Astrocyte of the spinal cord (primary cell): ENCODE data around the gene GDE1.
A peak's percentile ranks its signal among the peaks of the same experiment; 100 is the strongest.
"Not testable (repeated sequence)": the region's sequence is repeated elsewhere in the genome, so short reads cannot be mapped to it uniquely, and the experiment has no call there.

Source experiments
- DNase-seq: peaks from one replicate; pipeline ENCODE4 v3.0.0; 2011; ENCODE audit warnings: low read depth, low spot score
- H3K4me3 ChIP-seq: 2 replicates; pipeline ENCODE4 v1.5.1; 2011; ENCODE audit warnings: low read depth, mild to moderate bottlenecking, low read length, moderate library complexity
- in situ Hi-C: cut with HindIII; loops from 2 replicates; pipeline ENCODE4 v1.10.0; 2017; ENCODE audit warnings: low sequenced_read_pairs
- TF ChIP-seq, protein P1 (sequence below): IDR thresholded peaks from 2 replicates; pipeline ENCODE4 v1.5.1; 2012; ENCODE audit warnings: low read depth, mild to moderate bottlenecking, low read length, inconsistent platforms

Gene GDE1

DNA sequence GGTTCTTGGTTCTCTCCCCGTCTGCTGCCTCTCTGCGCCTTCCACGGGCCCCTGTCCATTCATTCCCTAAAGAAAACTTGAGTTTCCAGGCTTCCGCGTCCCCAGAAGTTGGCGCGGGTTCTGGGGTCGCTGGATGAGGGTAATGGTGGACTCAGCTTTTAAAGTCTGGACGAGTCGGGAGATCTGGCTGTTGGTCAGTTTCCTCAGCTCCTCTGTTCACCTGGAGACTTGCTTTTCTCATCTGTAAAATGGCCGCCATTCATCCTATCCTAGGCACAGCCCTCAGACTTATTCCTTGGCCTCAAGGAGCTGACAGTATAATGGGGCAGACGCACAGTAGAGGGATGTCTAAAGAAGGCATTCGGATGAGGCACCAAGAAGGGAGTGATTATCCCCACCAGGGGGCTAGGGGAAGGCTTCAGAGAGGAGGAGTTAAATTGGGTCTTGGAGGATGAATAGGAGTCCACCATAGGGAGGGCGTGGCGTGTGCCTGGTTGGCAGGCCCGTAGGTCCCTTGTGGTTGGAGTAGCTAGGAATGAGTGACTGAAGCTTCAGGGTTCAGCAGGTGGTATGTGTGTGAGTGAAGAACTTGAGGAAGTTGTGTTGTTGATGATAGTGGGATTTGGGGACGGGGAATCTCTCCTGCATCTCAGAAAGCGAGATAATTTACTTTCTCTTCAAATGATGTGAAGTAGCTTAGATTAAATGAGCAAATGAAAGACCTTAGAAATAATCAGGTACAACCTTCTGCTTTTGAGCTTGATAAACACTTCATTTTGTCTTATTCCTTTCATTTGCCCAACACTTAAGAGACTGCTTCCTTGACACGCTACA lies 34.3 kb upstream of the GDE1 start:
- in situ Hi-C loops, result no loop called here
- H3K4me3 ChIP-seq, result peak overlapping the region; percentile 99
- TF ChIP-seq, protein P1, sequence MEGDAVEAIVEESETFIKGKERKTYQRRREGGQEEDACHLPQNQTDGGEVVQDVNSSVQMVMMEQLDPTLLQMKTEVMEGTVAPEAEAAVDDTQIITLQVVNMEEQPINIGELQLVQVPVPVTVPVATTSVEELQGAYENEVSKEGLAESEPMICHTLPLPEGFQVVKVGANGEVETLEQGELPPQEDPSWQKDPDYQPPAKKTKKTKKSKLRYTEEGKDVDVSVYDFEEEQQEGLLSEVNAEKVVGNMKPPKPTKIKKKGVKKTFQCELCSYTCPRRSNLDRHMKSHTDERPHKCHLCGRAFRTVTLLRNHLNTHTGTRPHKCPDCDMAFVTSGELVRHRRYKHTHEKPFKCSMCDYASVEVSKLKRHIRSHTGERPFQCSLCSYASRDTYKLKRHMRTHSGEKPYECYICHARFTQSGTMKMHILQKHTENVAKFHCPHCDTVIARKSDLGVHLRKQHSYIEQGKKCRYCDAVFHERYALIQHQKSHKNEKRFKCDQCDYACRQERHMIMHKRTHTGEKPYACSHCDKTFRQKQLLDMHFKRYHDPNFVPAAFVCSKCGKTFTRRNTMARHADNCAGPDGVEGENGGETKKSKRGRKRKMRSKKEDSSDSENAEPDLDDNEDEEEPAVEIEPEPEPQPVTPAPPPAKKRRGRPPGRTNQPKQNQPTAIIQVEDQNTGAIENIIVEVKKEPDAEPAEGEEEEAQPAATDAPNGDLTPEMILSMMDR, result no peak
- peak; percentile 24 for DNase-seq

DNA sequence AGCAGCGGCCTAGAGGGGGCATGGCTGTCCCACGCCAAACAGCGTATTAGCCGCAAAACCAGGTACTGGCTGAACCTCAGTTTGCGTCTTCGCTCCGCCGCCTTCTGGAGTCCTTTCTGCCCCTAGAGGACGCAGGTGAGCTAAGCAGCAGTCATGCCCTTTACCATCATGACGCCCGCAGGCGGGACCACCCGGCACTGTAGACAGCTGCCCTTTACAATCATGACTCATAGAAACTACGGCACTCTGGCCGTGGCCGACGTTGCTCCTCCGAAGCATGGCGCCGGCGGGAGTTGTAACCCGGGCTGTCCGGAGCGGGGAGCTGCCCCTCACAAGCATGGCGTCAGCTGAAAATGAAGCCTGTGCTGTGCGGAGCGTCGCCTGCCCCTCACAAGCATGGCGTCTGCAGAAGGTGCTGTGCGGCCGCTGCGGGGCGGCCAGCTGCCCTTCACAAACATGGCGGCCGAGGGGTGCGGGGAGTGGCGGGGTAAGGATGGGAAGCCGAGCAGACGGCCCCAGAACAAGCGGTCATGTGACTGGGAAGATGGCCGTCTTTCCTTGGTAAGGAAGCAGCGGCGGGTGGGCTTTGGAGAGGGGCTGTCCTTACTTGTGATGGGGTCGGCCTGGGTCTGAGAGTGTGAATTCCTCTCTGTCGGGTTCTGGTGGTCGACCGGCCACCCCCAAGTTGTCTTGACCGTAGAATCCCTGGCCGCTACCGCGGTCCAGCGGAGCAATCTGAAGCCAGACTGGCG lies 33.5 kb upstream of the GDE1 start, which contains the start of gene VPS35L:
VPS35L (plus strand) TSS at position 518 of the 752 bp plus-strand sequence; CDS start at position 545, 27 bp downstream.
- in situ Hi-C loops, result no loop called here
- DNase-seq, result peak; percentile 100
- TF ChIP-seq, protein P1, result peak; percentile 73
- H3K4me3 ChIP-seq, result peak within 1 kb of the TSS; percentile 99

DNA sequence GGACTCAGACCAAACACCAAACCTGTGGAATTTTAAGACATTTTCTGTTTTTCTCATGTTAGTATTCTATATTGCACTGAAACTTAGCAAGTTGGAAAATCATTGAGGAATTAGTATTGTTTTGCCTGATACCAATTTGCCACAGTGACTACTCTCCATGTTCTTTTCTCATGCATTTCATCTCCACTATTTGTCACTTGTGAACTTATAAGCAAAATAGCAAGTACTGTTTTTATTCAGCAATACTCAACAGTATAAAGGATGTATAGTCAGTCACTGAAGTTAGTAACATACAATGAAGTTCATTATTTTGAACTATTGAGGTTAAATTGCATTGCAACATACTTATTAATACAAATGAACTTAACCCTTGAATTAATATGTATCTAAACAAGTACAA lies 27.8 kb upstream of the GDE1 start:
- no peak for DNase-seq
- no peak overlapping the region for H3K4me3 ChIP-seq
- in situ Hi-C loops, result no loop called here
- TF ChIP-seq, protein P1, result no peak

DNA sequence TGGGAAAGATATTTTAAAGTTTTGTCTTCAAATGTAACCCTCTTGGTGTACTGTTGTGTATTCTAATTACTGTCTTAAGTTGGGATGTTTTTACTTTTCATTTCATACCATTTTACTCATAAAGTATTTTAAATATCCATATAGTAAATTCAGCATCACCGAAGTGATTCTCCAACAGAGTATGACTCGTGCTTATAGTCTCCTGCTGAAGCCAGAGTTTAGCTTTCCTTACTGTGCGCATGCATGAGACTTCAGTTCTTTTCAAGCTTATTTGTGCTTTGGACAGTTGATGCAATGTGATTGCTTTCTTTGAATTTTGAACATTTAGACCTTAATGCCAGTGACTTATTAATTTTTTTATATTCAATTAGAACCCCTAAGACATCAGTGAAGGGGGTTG lies 26.2 kb upstream of the GDE1 start:
- TF ChIP-seq, protein P1, result no peak
- DNase-seq, result no peak
- no peak overlapping the region for H3K4me3 ChIP-seq
- in situ Hi-C loops, result no loop called here

DNA sequence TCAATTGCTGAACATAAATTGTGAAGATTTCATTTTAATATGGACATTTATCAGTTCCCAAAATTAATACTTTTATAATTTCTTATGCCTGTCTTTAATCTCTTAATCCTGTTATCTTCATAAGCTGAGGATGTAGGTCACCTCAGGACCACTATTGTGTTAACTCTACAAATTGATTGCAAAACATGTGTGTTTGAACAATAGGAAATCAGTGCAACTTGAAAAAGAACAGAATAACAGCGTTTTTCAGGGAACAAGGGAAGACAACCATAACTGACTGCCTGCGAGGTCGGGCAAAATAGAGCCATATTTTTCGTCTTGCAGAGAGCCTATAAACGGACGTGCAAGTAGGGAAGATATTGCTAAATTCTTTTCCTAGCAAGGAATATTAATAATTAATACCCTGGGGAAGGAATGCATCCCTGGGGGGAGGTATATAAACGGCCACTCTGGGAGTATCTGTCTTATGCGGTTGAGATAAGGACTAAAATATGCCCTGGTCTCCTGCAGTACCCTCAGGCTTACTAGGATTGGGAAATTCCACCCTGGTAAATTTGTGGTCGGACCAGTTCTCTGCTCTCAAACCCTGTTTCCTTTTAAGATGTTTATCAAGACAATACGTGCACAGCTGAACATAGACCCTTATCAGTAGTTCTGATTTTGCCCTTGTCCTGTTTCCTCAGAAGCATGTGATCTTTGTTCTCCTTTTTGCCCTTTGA lies 21.5 kb upstream of the GDE1 start:
- in situ Hi-C loops, H3K4me3 ChIP-seq, DNase-seq: not testable (repeated sequence)

DNA sequence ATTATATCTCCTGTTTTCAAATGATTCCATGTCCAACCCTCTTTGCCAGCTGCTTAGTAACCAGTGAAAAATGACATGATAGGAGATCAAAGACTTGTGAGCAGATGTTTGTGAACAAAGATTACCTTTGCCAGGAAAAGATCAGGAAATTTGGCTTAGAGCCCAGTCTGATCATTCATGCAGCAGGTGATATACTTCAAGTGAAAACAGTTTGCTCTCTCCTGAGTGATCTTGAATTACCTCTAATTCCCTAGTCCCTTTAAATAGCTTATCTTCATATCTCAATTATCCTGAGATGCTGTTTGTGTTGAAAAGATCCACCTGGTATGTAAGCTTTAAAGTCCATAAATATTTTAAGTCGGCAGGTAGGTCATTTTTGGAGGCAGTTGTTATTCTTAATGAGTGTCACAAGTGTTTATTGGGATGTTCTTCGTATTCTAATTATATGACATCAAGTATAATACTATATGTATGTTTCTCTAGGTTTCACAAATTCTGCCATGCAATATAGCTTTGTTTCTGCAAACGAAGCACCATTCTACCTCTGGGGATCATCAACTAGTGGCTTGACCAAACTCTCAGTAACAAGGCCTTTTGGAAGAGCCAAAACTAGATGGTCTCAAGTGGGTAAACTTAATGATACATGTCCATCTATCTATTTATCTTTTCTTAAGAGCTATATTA lies 20.4 kb upstream of the GDE1 start:
- TF ChIP-seq, protein P1, result no peak
- no peak for DNase-seq
- in situ Hi-C loops, result no loop called here
- no peak overlapping the region for H3K4me3 ChIP-seq
